H1 (cell line): ENCODE data around the gene KPNA6. TPM values are rescaled to one million over a fixed set of nuclear protein-coding genes. Genes with fewer than 3 reads are reported as not detected.

Experiments used
- CBX8 ChIP-seq: fragments of 300-800, 300-1000 bp; sonication (generic); IDR thresholded peaks from 2 replicates; pipeline ENCODE4 v1.7.1; 2016; ENCODE audit warnings: low read depth, low read length, borderline replicate concordance
- CHD7 ChIP-seq: fragments of 300-600 bp; sonication (generic); IDR thresholded peaks from 2 replicates; pipeline ENCODE4 v1.7.1; 2012; ENCODE audit warnings: low read length, moderate library complexity, mild to moderate bottlenecking, inconsistent platforms; ENCODE audit not compliant: insufficient replicate concordance
- EGR1 ChIP-seq: IDR thresholded peaks from 2 replicates; pipeline ENCODE4 v1.6.1; 2011; ENCODE audit warnings: low read depth, low read length, borderline replicate concordance
- GABPA ChIP-seq: IDR thresholded peaks from 2 replicates; pipeline ENCODE4 v1.6.1; 2011; ENCODE audit warnings: mild to moderate bottlenecking, low read length, moderate library complexity, borderline replicate concordance; ENCODE audit not compliant: insufficient read depth
- GTF2F1 ChIP-seq: IDR thresholded peaks from 2 replicates; pipeline ENCODE4 v1.6.1; 2012; ENCODE audit warnings: low read depth, low read length, improper control_type of control experiment, borderline replicate concordance
- JUN ChIP-seq: IDR thresholded peaks from 2 replicates; pipeline ENCODE4 v1.6.1; 2011; ENCODE audit warnings: low read depth, mild to moderate bottlenecking, improper control_type of control experiment, low read length
- KDM1A ChIP-seq: fragments of 200-600, 300-600 bp; sonication (generic); IDR thresholded peaks from 2 replicates; pipeline ENCODE4 v1.7.1; 2016; ENCODE audit warnings: mild to moderate bottlenecking, low read length, borderline replicate concordance
- NRF1 ChIP-seq: IDR thresholded peaks from 2 replicates; pipeline ENCODE4 v1.6.1; 2011; ENCODE audit warnings: mild to moderate bottlenecking, low read depth, low read length, improper control_type of control experiment
- RBBP5 ChIP-seq: IDR thresholded peaks from 2 replicates; pipeline ENCODE4 v1.7.1; 2012; ENCODE audit warnings: low read depth, mild to moderate bottlenecking, inconsistent platforms, low read length, moderate library complexity, borderline replicate concordance
- TAF1 ChIP-seq: IDR thresholded peaks from 2 replicates; pipeline ENCODE4 v1.6.1; 2011; ENCODE audit warnings: mild to moderate bottlenecking, low read depth, low read length
- polyA plus RNA-seq, 7 experiments: library from polyadenylated mRNA; depleted of rRNA in 3 of 7; stranded (reverse) in 5 of 7; unstranded in 2 of 7; fragments of >200 nt in 5 of 7; fragments of 200-250 nt in 2 of 7; gene quantifications; 1 replicate in 5 of 7; 2 replicates in 1 of 7; 4 replicates in 1 of 7; pipeline versions ENCODE4 v1.2.1 to v1.2.3, GENCODE V29; 2011 to 2013; ENCODE audit warnings: missing spikeins in 2 of 7, mixed read lengths in 2 of 7
- total RNA-seq: library from RNA; stranded (reverse); fragmentation: NEBNext Ultra II Directional; extraction: Animal tissue kit (Norgen Biotek cat#: 25700); gene quantifications from 2 replicates; pipeline ENCODE4 v1.2.1, GENCODE V29; 2021

KPNA6 gene
- total and polyA plus RNA-seq, 2 of the 8 experiments (the other 6 are each of a cell fraction or from before 2014, with no cell fraction given): 24.2 to 120 TPM

GRCh38 chr1:32107742-32108661, at the start of gene KPNA6 (continued):
- no peak for TF ChIP-seq CHD7
- TF ChIP-seq NRF1: no peak
- TF ChIP-seq TAF1: peak; percentile 72
- TF ChIP-seq KDM1A: no peak
- no peak for TF ChIP-seq JUN
- TF ChIP-seq RBBP5: peak; percentile 95
- peak; percentile 48; the same call in 1 of the 2 replicates for TF ChIP-seq EGR1
- no peak for TF ChIP-seq CBX8
- TF ChIP-seq GTF2F1: no peak
- no peak for TF ChIP-seq GABPA
